ENCODE results near the gene SEC61B. TPM values are rescaled to one million over a fixed set of nuclear protein-coding genes. Genes with fewer than 3 reads are reported as not detected.

Gene SEC61B
- total and polyA plus RNA-seq, 2 donors (not counting 3 experiments of a cell fraction or from before 2014, with no cell fraction given): 242 to 594 TPM

DNA sequence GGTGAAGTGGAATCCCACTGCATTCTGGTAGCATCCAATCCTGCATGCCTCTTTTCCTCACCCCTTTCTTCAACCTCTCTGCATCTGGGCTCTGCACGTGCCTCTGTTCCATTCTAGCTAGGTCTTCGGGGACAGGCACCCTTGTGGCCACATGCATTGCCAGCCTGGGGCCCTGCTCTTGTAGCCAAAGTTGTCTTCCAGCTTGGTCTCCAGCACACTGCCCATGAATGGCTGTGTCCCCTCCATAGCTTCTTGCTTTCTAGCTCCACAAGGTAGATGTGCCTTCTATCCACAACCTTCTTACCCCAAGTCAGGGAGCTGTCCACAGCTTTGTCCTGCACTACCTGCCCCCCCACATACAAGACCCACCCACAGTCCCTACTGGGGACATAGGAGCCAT, 32.9 kb upstream of the SEC61B start:
- no peak for FAIRE-seq
- peaks cover 4% of the 10 kb centered on the region for H3K4me1 ChIP-seq (ENCODE audit: control insufficient read depth, extremely low read depth, insufficient read depth, low read length)
- no peak overlapping the region for H3K4me2 ChIP-seq (ENCODE audit: insufficient read depth, low read length)
- ChIA-PET POLR2A (no interaction called here), CTCF (interaction anchor here (1.4 to 1.8 kb wide), 2 partner anchors 11 to 1413 kb away, joined by 4 read pairs; no protein-coding TSS in a partner anchor)
- dilution Hi-C loops (cut with MboI; ENCODE audit: extremely low pct_ligation_motif_present, low sequenced_read_pairs) (no loop called here), intact Hi-C loops (cut with micrococcal nuclease) (no loop called here)
- no peak overlapping the region for H2AFZ ChIP-seq (ENCODE audit: low read depth, low read length)
- no TSS peak for BruUV-seq (replicated peaks)
- H3K9ac ChIP-seq (replicated peaks; ENCODE audit: extremely low read depth, insufficient read depth, low read length): no peak overlapping the region
- H3K9me1 ChIP-seq (replicated peaks; ENCODE audit: control insufficient read depth, extremely low read depth, insufficient read depth, low read length): no peaks in the 10 kb centered on the region
- no peaks in the 10 kb centered on the region for H3K79me2 ChIP-seq (ENCODE audit: control insufficient read depth, insufficient read depth, low read length)
- no peak for DNase-seq (ENCODE audit: low read depth, low spot score)
- H3K27me3 ChIP-seq (ENCODE audit: control insufficient read depth in 2 of 2, insufficient read depth in 2 of 2, low read length in 2 of 2): peaks cover 4 to 21% of the 10 kb centered on the region in 2 experiments
- TF ChIP-seq JUN (IDR thresholded peaks at IDR 0.05; ENCODE audit: borderline replicate concordance, insufficient read depth, insufficient read length, low read depth) (no peak), FOS (IDR thresholded peaks at IDR 0.05; ENCODE audit: borderline replicate concordance, insufficient read depth, low read length) (no peak), EZH2 (IDR thresholded peaks at IDR 0.05; ENCODE audit: borderline replicate concordance, low read depth, low read length, severe bottlenecking) (no peak), GATA2 (IDR thresholded peaks at IDR 0.05; ENCODE audit: insufficient read depth, insufficient read length, low read depth, low read length) (no peak), POLR2A (IDR thresholded peaks at IDR 0.05; ENCODE audit: low read depth, low read length) (no peak), POLR2AphosphoS5 (IDR thresholded peaks at IDR 0.05; ENCODE audit: insufficient read depth, low read depth, low read length) (no peak), MYC (IDR thresholded peaks at IDR 0.05; ENCODE audit: low read depth, low read length) (no peak)
- TF ChIP-seq, protein P1, sequence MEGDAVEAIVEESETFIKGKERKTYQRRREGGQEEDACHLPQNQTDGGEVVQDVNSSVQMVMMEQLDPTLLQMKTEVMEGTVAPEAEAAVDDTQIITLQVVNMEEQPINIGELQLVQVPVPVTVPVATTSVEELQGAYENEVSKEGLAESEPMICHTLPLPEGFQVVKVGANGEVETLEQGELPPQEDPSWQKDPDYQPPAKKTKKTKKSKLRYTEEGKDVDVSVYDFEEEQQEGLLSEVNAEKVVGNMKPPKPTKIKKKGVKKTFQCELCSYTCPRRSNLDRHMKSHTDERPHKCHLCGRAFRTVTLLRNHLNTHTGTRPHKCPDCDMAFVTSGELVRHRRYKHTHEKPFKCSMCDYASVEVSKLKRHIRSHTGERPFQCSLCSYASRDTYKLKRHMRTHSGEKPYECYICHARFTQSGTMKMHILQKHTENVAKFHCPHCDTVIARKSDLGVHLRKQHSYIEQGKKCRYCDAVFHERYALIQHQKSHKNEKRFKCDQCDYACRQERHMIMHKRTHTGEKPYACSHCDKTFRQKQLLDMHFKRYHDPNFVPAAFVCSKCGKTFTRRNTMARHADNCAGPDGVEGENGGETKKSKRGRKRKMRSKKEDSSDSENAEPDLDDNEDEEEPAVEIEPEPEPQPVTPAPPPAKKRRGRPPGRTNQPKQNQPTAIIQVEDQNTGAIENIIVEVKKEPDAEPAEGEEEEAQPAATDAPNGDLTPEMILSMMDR (IDR thresholded peaks at IDR 0.05; ENCODE audit: extremely low read depth in 1 of 2, insufficient read depth in 1 of 2, low read depth in 1 of 2, low read length in 2 of 2): no peak
- TF ChIP-seq, protein P2, sequence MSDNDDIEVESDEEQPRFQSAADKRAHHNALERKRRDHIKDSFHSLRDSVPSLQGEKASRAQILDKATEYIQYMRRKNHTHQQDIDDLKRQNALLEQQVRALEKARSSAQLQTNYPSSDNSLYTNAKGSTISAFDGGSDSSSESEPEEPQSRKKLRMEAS (IDR thresholded peaks at IDR 0.05; ENCODE audit: insufficient read depth, insufficient read length): no peak
- no peak overlapping the region for H3K4me3 ChIP-seq (replicated peaks in 1 of 3; ENCODE audit: insufficient read depth in 1 of 3, low read depth in 1 of 3, low read length in 3 of 3)
- no peaks in the 10 kb centered on the region for H4K20me1 ChIP-seq (replicated peaks; ENCODE audit: control insufficient read depth, extremely low read depth, insufficient read depth, low read length)
- H3K9me3 ChIP-seq (replicated peaks; ENCODE audit: control insufficient read depth, insufficient read depth, low read length): no peaks in the 10 kb centered on the region
- H3K27ac ChIP-seq (ENCODE audit: insufficient read depth, low read depth, low read length): no peak overlapping the region
- no peaks in the 10 kb centered on the region for H3K36me3 ChIP-seq (ENCODE audit: control insufficient read depth in 2 of 2, extremely low read depth in 1 of 2, insufficient read depth in 2 of 2, low read length in 2 of 2)

Measured in endothelial cell of umbilical vein (primary cell).